Thoracic aorta (tissue), 2 donors: ENCODE measurements around the gene INO80D. TPM values are rescaled to one million over a fixed set of nuclear protein-coding genes. Genes with fewer than 3 reads are reported as not detected.
A peak's percentile ranks its signal among the peaks of the same experiment; 100 is the strongest.
"Not testable (repeated sequence)": the region's sequence is repeated elsewhere in the genome, so short reads cannot be mapped to it uniquely, and the experiment has no call there.

Source experiments
- ATAC-seq: fragments of 150-250 bp; one replicate; pipeline ENCODE4 v1.8.0; 2017; ENCODE audit warnings: low read depth; ENCODE audit not compliant: insufficient number of reproducible peaks, low FRiP score
- DNase-seq: peaks from one replicate; pipeline ENCODE4 v3.0.0-alpha.2; 2020; ENCODE audit warnings: low spot score
- H3K27ac ChIP-seq, 2 donors: fragments of 200-600 bp; sonication (generic); 1 replicate in 1 of 2; 2 replicates in 1 of 2; pipeline ENCODE4 v1.5.1; 2016; ENCODE audit warnings: mild to moderate bottlenecking in 2 of 2, moderate library complexity in 2 of 2
- H3K27me3 ChIP-seq: fragments of 200-600 bp; sonication (generic); replicated peaks from 2 replicates; pipeline ENCODE4 v1.6.0; 2016; ENCODE audit warnings: mild to moderate bottlenecking; ENCODE audit not compliant: insufficient read depth
- H3K36me3 ChIP-seq: fragments of 200-600 bp; sonication (generic); one replicate; pipeline ENCODE4 v1.5.1; 2016
- H3K4me1 ChIP-seq, 2 donors: fragments of 200-600 bp; sonication (generic); 1 replicate in 1 of 2; 2 replicates in 1 of 2; pipeline versions ENCODE4 v1.5.1 to v1.6.0; 2016; ENCODE audit warnings: low read depth in 2 of 2, mild to moderate bottlenecking in 1 of 2; ENCODE audit not compliant: control insufficient read depth in 1 of 2
- H3K4me3 ChIP-seq: fragments of 200-600 bp; sonication (generic); 2 replicates; pipeline ENCODE4 v1.5.1; 2016; ENCODE audit warnings: mild to moderate bottlenecking
- H3K9me3 ChIP-seq: fragments of 200-600 bp; sonication (generic); 2 replicates; pipeline ENCODE4 v1.5.1; 2016
- CTCF ChIP-seq: fragments of 200-600 bp; sonication (generic); IDR thresholded peaks from one replicate; pipeline ENCODE4 v1.5.1; 2019; ENCODE audit warnings: antibody characterized with exemption
- total RNA-seq, 2 donors: library from RNA; depleted of rRNA; stranded (reverse); fragments of >200 nt; gene quantifications; one replicate each; pipeline versions ENCODE4 v1.1.0 to v1.2.3, GENCODE V29; 2016

The INO80D gene
- total RNA-seq, 2 donors from 2014 or later, result 24.4 to 25.5 TPM

GRCh38 chr2:206031162-206031784 lies 54.7 kb downstream of the INO80D start:
- Histone ChIP-seq H3K4me3 (no peak overlapping the region), H3K27ac (no peak overlapping the region), H3K36me3 (peaks cover 13% of the 10 kb centered on the region), H3K4me1 (no peaks in the 10 kb centered on the region), H3K27me3 (no peaks in the 10 kb centered on the region), H3K9me3 (no peaks in the 10 kb centered on the region)
- ATAC-seq (no peak), DNase-seq (no peak)
- no peak for TF ChIP-seq CTCF

GRCh38 chr2:206028101-206028500 lies 57.9 kb downstream of the INO80D start:
- Histone ChIP-seq H3K27ac (no peak overlapping the region), H3K27me3 (no peaks in the 10 kb centered on the region), H3K4me3 (no peak overlapping the region), H3K4me1 (no peaks in the 10 kb centered on the region), H3K36me3 (peaks cover 13% of the 10 kb centered on the region), H3K9me3 (no peaks in the 10 kb centered on the region)
- no peak for DNase-seq
- ATAC-seq, result no peak
- no peak for TF ChIP-seq CTCF

GRCh38 chr2:206023183-206023582 lies 62.8 kb downstream of the INO80D start:
- ATAC-seq (no peak), DNase-seq (no peak)
- Histone ChIP-seq H3K36me3 (peaks cover 4% of the 10 kb centered on the region), H3K9me3 (no peaks in the 10 kb centered on the region), H3K4me3 (no peak overlapping the region), H3K27ac (no peak overlapping the region), H3K27me3 (no peaks in the 10 kb centered on the region), H3K4me1 (no peaks in the 10 kb centered on the region)
- peak; percentile 27 for TF ChIP-seq CTCF

- TF ChIP-seq CTCF, result no peak
- no peak for DNase-seq
- no peaks in the 10 kb centered on the region for H3K27me3 ChIP-seq
- peaks cover 17% of the 10 kb centered on the region for H3K36me3 ChIP-seq
- H3K4me1 ChIP-seq, result no peaks in the 10 kb centered on the region
- no peak overlapping the region for H3K27ac ChIP-seq
- no peak overlapping the region for H3K4me3 ChIP-seq
- no peaks in the 10 kb centered on the region for H3K9me3 ChIP-seq
- ATAC-seq, result no peak
Measured at GRCh38 chr2:206020171-206020570, 65.8 kb downstream of the INO80D start.

GRCh38 chr2:206015746-206016145 lies 70.2 kb downstream of the INO80D start:
- not testable (repeated sequence) for H3K27me3 ChIP-seq, H3K27ac ChIP-seq, H3K4me3 ChIP-seq, H3K9me3 ChIP-seq, ATAC-seq, H3K4me1 ChIP-seq, DNase-seq
- peaks cover 20% of the 10 kb centered on the region for H3K36me3 ChIP-seq

- Histone ChIP-seq H3K4me3 (no peak overlapping the region), H3K9me3 (no peaks in the 10 kb centered on the region), H3K36me3 (peaks cover 32% of the 10 kb centered on the region), H3K27me3 (no peaks in the 10 kb centered on the region), H3K4me1 (no peaks in the 10 kb centered on the region), H3K27ac (no peak overlapping the region)
- no peak for ATAC-seq
- no peak for TF ChIP-seq CTCF
- DNase-seq, result no peak
Measured at GRCh38 chr2:206011795-206012194, 74.2 kb downstream of the INO80D start.
